PC-9 (cell line): ENCODE data around the gene STAP1. TPM values are rescaled to one million over a fixed set of nuclear protein-coding genes. Genes with fewer than 3 reads are reported as not detected.

ENCODE experiments used
- BruUV-seq: library from RNA; stranded (reverse); fragments of 400-500 nt; replicated peaks from 2 replicates; lab custom pipeline; 2021; lab: Mats Ljungman, UMichigan
- CTCF ChIA-PET: fragments of 300-600 bp; sonication (Branson Sonifier 250); formaldehyde crosslinking; loops from one replicate; lab custom pipeline; 2022; ENCODE audit warnings: antibody characterized with exemption; lab: Charles Lee
- POLR2A ChIA-PET: fragments of 300-600 bp; sonication (Branson Sonifier 250); formaldehyde crosslinking; loops from one replicate; lab custom pipeline; 2022; ENCODE audit warnings: antibody characterized with exemption; ENCODE audit not compliant: unreplicated experiment; lab: Charles Lee
- DNase-seq, 2 experiments: peaks; one replicate each; pipeline versions ENCODE4 v3.0.0 to v3.0.0-alpha.2; 2015 to 2022; ENCODE audit warnings: mixed read lengths in 1 of 2
- H2AFZ ChIP-seq: fragments of 200-600 bp; sonication (generic); 2 replicates; pipeline ENCODE4 v1.8.1; 2017; ENCODE audit warnings: antibody characterized with exemption
- H3F3A ChIP-seq: fragments of 200-600 bp; sonication (generic); 2 replicates; pipeline ENCODE4 v1.8.1; 2017; ENCODE audit warnings: antibody characterized with exemption, mild to moderate bottlenecking, low read depth; ENCODE audit not compliant: insufficient read depth
- H3K27ac ChIP-seq: fragments of 200-600 bp; sonication (generic); 2 replicates; pipeline ENCODE4 v1.6.1; 2016; ENCODE audit warnings: mixed run types
- H3K27me3 ChIP-seq: fragments of 200-600 bp; sonication (generic); 2 replicates; pipeline ENCODE4 v1.6.1; 2016; ENCODE audit warnings: low read depth, mixed run types; ENCODE audit not compliant: insufficient read depth
- H3K36me3 ChIP-seq: fragments of 200-600 bp; sonication (generic); 2 replicates; pipeline ENCODE4 v1.6.1; 2016; ENCODE audit warnings: low read depth, mixed run types
- H3K4me1 ChIP-seq: fragments of 200-600 bp; sonication (generic); replicated peaks from 2 replicates; pipeline ENCODE4 v1.6.1; 2016; ENCODE audit warnings: mixed run types; ENCODE audit not compliant: insufficient read depth
- H3K4me2 ChIP-seq: fragments of 200-600 bp; sonication (generic); 2 replicates; pipeline ENCODE4 v1.6.1; 2017; ENCODE audit warnings: mixed run types
- H3K4me3 ChIP-seq: fragments of 200-600 bp; sonication (generic); 2 replicates; pipeline ENCODE4 v1.6.1; 2016; ENCODE audit warnings: mixed run types
- H3K79me2 ChIP-seq: fragments of 200-600 bp; sonication (generic); 2 replicates; pipeline ENCODE4 v1.6.1; 2017; ENCODE audit warnings: low read depth, mixed run types
- H3K9me2 ChIP-seq: fragments of 200-600 bp; sonication (generic); 2 replicates; pipeline ENCODE4 v1.8.1; 2017; ENCODE audit warnings: mild to moderate bottlenecking; ENCODE audit not compliant: insufficient read depth
- H3K9me3 ChIP-seq: fragments of 200-600 bp; sonication (generic); 2 replicates; pipeline ENCODE4 v1.8.1; 2016; ENCODE audit warnings: low read depth; ENCODE audit not compliant: insufficient read depth
- H4K20me1 ChIP-seq: fragments of 200-600 bp; sonication (generic); 2 replicates; pipeline ENCODE4 v1.8.1; 2017; ENCODE audit not compliant: insufficient read depth
- CTCF ChIP-seq: fragments of 200-600 bp; sonication (generic); conservative IDR thresholded peaks from 2 replicates; pipeline ENCODE4 v1.6.1; 2017; ENCODE audit warnings: mixed run types, antibody characterized with exemption, mild to moderate bottlenecking, moderate library complexity
- EZH2 ChIP-seq: fragments of 200-600 bp; sonication (generic); IDR thresholded peaks from 2 replicates; pipeline ENCODE4 v1.8.0; 2017; ENCODE audit warnings: antibody characterized with exemption, low read depth
- intact Hi-C: fragments of 100-400 bp; cut with micrococcal nuclease; formaldehyde crosslinking; loops from one replicate; pipeline ENCODE4 v1.10.0; 2022; ENCODE audit not compliant: unreplicated experiment
- total RNA-seq: library from RNA; stranded (reverse); gene quantifications from 2 replicates; pipeline ENCODE4 v1.2.3, GENCODE V29; 2021

Gene STAP1
- total RNA-seq, 1 experiment from 2014 or later = not detected

- no peak for TF ChIP-seq EZH2
- TF ChIP-seq CTCF = no peak
Observed at GRCh38 chr4:67545199-67546003, 13.1 kb upstream of the STAP1 start, which contains the start of gene CENPC. Gene CENPC, minus strand, starts transcription at chr4:67545503. Its CDS starts 148 bp downstream, at chr4:67545355.

GRCh38 chr4:67546004-67546356 lies 12.5 kb upstream of the STAP1 start:
- intact Hi-C loops = no loop called here
- CTCF ChIA-PET = no interaction called here

More at GRCh38 chr4:67545199-67546003, 13.1 kb upstream of the STAP1 start, which contains the start of gene CENPC:
- Histone ChIP-seq H3K27ac (peak within 1 kb of the TSS; percentile 75), H2AFZ (peak within 1 kb of the TSS; percentile 91), H3K79me2 (peaks cover 26% of the 10 kb centered on the region), H4K20me1 (no peaks in the 10 kb centered on the region), H3K9me3 (no peaks in the 10 kb centered on the region), H3K4me2 (peak within 1 kb of the TSS; percentile 87), H3K4me3 (peak within 1 kb of the TSS; percentile 98), H3K4me1 (peaks cover 9% of the 10 kb centered on the region), H3K27me3 (no peaks in the 10 kb centered on the region), H3F3A (no peaks in the 10 kb centered on the region; the same call in 1 of the 2 replicates), H3K36me3 (0 out of 2 replicates have a peak, but pooled peaks cover 6% of the 10 kb centered on the region), H3K9me2 (no peaks in the 10 kb centered on the region)
- ChIA-PET CTCF (no interaction called here), POLR2A (interaction anchor here (0.7 kb wide), 1 partner anchor 334 kb away, joined by 4 read pairs; no protein-coding TSS in a partner anchor)
- intact Hi-C loops = loop anchor here (2.0 kb wide), 1 partner anchor 155 kb away; the partner anchor contains the start of gene UBA6
- BruUV-seq = no TSS peak
- DNase-seq = peak; percentile 86 to 90

More at GRCh38 chr4:67546004-67546356, 12.5 kb upstream of the STAP1 start:
- POLR2A ChIA-PET = no interaction called here
- TF ChIP-seq CTCF (no peak), EZH2 (no peak)
- H3K9me2 ChIP-seq = no peaks in the 10 kb centered on the region
- no peaks in the 10 kb centered on the region for H3K27me3 ChIP-seq
- H3K9me3 ChIP-seq = no peaks in the 10 kb centered on the region
- peak overlapping the region; percentile 58 for H3K4me3 ChIP-seq
- H2AFZ ChIP-seq = peak overlapping the region; percentile 75
- H3K4me2 ChIP-seq = peak overlapping the region; percentile 82
- H4K20me1 ChIP-seq = no peaks in the 10 kb centered on the region
- no peak for DNase-seq
- BruUV-seq = TSS peak; percentile 75
- H3K79me2 ChIP-seq = peaks cover 26% of the 10 kb centered on the region
- H3K4me1 ChIP-seq = peaks cover 9% of the 10 kb centered on the region
- H3F3A ChIP-seq = no peaks in the 10 kb centered on the region; the same call in 1 of the 2 replicates
- 0 out of 2 replicates have a peak, but pooled peaks cover 6% of the 10 kb centered on the region for H3K36me3 ChIP-seq
- no peak overlapping the region for H3K27ac ChIP-seq
